HEK293 (cell line): ENCODE results near the gene HSPG2.

Experiments used
- CTCF ChIA-PET: fragments of 350-600 bp; formaldehyde crosslinking; extraction: SDS; loops from one replicate; lab custom pipeline; 2021; ENCODE audit warnings: antibody characterized with exemption; lab: Yijun Ruan, JAX
- POLR2A ChIA-PET: fragments of 300-600 bp; formaldehyde crosslinking; extraction: SDS; loops from one replicate; lab custom pipeline; 2020; ENCODE audit warnings: antibody characterized with exemption, inconsistent platforms; lab: Yijun Ruan, JAX
- H3K27ac ChIP-seq: fragments of 200-500 bp; sonication (Bioruptor generic); 2 replicates; pipeline ENCODE4 v1.5.1; 2014; ENCODE audit warnings: low read depth, low read length, control low read depth, inconsistent platforms; ENCODE audit errors: extremely low read depth
- H3K36me3 ChIP-seq, 2 experiments: fragments of 200-500 bp in 1 of 2; sonication (Bioruptor generic) in 1 of 2; 1 replicate in 1 of 2; 2 replicates in 1 of 2; pipeline ENCODE4 v1.5.1; 2014 to 2017; ENCODE audit warnings: inconsistent platforms in 2 of 2, low read length in 2 of 2; ENCODE audit not compliant: control insufficient read depth in 2 of 2, insufficient read depth in 1 of 2
- H3K4me1 ChIP-seq: fragments of 200-500 bp; sonication (Bioruptor generic); 2 replicates; pipeline ENCODE4 v1.5.1; 2014; ENCODE audit warnings: mild to moderate bottlenecking, low read length, inconsistent platforms; ENCODE audit not compliant: control insufficient read depth, insufficient read depth
- H3K4me3 ChIP-seq: 2 replicates; pipeline ENCODE4 v1.5.1; 2011; ENCODE audit warnings: low read depth, mild to moderate bottlenecking, control low read depth, low read length, moderate library complexity
- H3K9me3 ChIP-seq: fragments of 200-500 bp; sonication (Bioruptor generic); 2 replicates; pipeline ENCODE4 v1.5.1; 2014; ENCODE audit warnings: low read depth, low read length, inconsistent platforms; ENCODE audit not compliant: control insufficient read depth, insufficient read depth
- FEZF1 ChIP-seq: fragments of 450-650 bp; formaldehyde crosslinking; IDR thresholded peaks from 2 replicates; pipeline ENCODE4 v1.5.1; 2016; ENCODE audit warnings: missing biosample characterization, missing genetic modification characterization
- KLF10 ChIP-seq: fragments of 450-650 bp; IDR thresholded peaks from 2 replicates; pipeline ENCODE4 v1.5.1; 2018; ENCODE audit warnings: missing biosample characterization, mild to moderate bottlenecking, missing genetic modification characterization
- SALL2 ChIP-seq: fragments of 450-650 bp; formaldehyde crosslinking; IDR thresholded peaks from 2 replicates; pipeline ENCODE4 v1.5.0; 2017; ENCODE audit warnings: missing biosample characterization, mild to moderate bottlenecking, missing genetic modification characterization, borderline replicate concordance
- TCF7L2 ChIP-seq: IDR thresholded peaks from 2 replicates; pipeline ENCODE4 v1.6.1; 2011; ENCODE audit warnings: low read depth, mild to moderate bottlenecking, inconsistent platforms, low read length, moderate library complexity, borderline replicate concordance
- ZBTB48 ChIP-seq: fragments of 450-650 bp; formaldehyde crosslinking; IDR thresholded peaks from 2 replicates; pipeline ENCODE4 v1.5.1; 2016; ENCODE audit warnings: missing biosample characterization, missing genetic modification characterization
- ZEB2 ChIP-seq: fragments of 450-650 bp; formaldehyde crosslinking; IDR thresholded peaks from 2 replicates; pipeline ENCODE4 v1.5.1; 2016; ENCODE audit warnings: missing biosample characterization, missing genetic modification characterization
- ZNF10 ChIP-seq: fragments of 450-650 bp; formaldehyde crosslinking; IDR thresholded peaks from 2 replicates; pipeline ENCODE4 v1.5.1; 2017; ENCODE audit warnings: missing biosample characterization, missing genetic modification characterization
- ZNF155 ChIP-seq: fragments of 450-650 bp; formaldehyde crosslinking; IDR thresholded peaks from 2 replicates; pipeline ENCODE4 v1.5.1; 2016; ENCODE audit warnings: missing biosample characterization, missing genetic modification characterization
- ZNF18 ChIP-seq: fragments of 450-650 bp; formaldehyde crosslinking; IDR thresholded peaks from 2 replicates; pipeline ENCODE4 v1.5.1; 2016; ENCODE audit warnings: missing biosample characterization, missing genetic modification characterization
- ZNF214 ChIP-seq: fragments of 450-650 bp; formaldehyde crosslinking; IDR thresholded peaks from 2 replicates; pipeline ENCODE4 v1.5.1; 2017; ENCODE audit warnings: missing biosample characterization, mild to moderate bottlenecking, missing genetic modification characterization, borderline replicate concordance
- ZNF24 ChIP-seq: fragments of 450-650 bp; formaldehyde crosslinking; IDR thresholded peaks from 2 replicates; pipeline ENCODE4 v1.5.1; 2016; ENCODE audit warnings: missing biosample characterization, missing genetic modification characterization
- ZNF292 ChIP-seq: fragments of 450-650 bp; formaldehyde crosslinking; IDR thresholded peaks from 2 replicates; pipeline ENCODE4 v1.5.1; 2016; ENCODE audit warnings: low read depth, missing biosample characterization, missing genetic modification characterization, borderline replicate concordance
- ZNF311 ChIP-seq: fragments of 450-650 bp; formaldehyde crosslinking; IDR thresholded peaks from 2 replicates; pipeline ENCODE4 v1.5.1; 2017; ENCODE audit warnings: missing biosample characterization, missing genetic modification characterization, borderline replicate concordance
- ZNF354C ChIP-seq: fragments of 450-650 bp; formaldehyde crosslinking; IDR thresholded peaks from 2 replicates; pipeline ENCODE4 v1.5.1; 2016; ENCODE audit warnings: missing biosample characterization, missing genetic modification characterization, low read depth, borderline replicate concordance
- ZNF449 ChIP-seq: fragments of 450-650 bp; formaldehyde crosslinking; IDR thresholded peaks from 2 replicates; pipeline ENCODE4 v1.5.1; 2017; ENCODE audit warnings: missing biosample characterization, mild to moderate bottlenecking, missing genetic modification characterization, moderate library complexity
- ZNF548 ChIP-seq: fragments of 450-650 bp; formaldehyde crosslinking; IDR thresholded peaks from 2 replicates; pipeline ENCODE4 v1.5.1; 2016; ENCODE audit warnings: missing biosample characterization, missing genetic modification characterization
- ZNF560 ChIP-seq: fragments of 450-650 bp; formaldehyde crosslinking; IDR thresholded peaks from 2 replicates; pipeline ENCODE4 v1.5.1; 2017; ENCODE audit warnings: missing biosample characterization, missing genetic modification characterization, borderline replicate concordance
- ZNF830 ChIP-seq: fragments of 450-650 bp; IDR thresholded peaks from 2 replicates; pipeline ENCODE4 v1.5.0; 2018; ENCODE audit warnings: missing biosample characterization, missing genetic modification characterization, low read depth, mild to moderate bottlenecking, moderate library complexity
- ZSCAN18 ChIP-seq: fragments of 450-650 bp; formaldehyde crosslinking; IDR thresholded peaks from 2 replicates; pipeline ENCODE4 v1.5.1; 2016; ENCODE audit warnings: missing biosample characterization, missing genetic modification characterization
- ZSCAN5A ChIP-seq: fragments of 450-650 bp; formaldehyde crosslinking; IDR thresholded peaks from 2 replicates; pipeline ENCODE4 v1.5.1; 2016; ENCODE audit warnings: missing biosample characterization, missing genetic modification characterization
- TF ChIP-seq, protein P1 (sequence below): fragments of 450-650 bp; formaldehyde crosslinking; IDR thresholded peaks from 2 replicates; pipeline ENCODE4 v1.5.0; 2017; ENCODE audit warnings: missing biosample characterization, missing genetic modification characterization, borderline replicate concordance
- TF ChIP-seq, protein P2 (sequence below): fragments of 450-650 bp; formaldehyde crosslinking; IDR thresholded peaks from 2 replicates; pipeline ENCODE4 v1.5.1; 2017; ENCODE audit warnings: missing biosample characterization, missing genetic modification characterization

The HSPG2 gene

GRCh38 chr1:21804536-21804935 is 132.6 kb downstream of the HSPG2 start:
- TF ChIP-seq ZNF560 (no peak), FEZF1 (no peak), ZNF10 (tag by site-specific recombination) (no peak), ZSCAN5A (tag by site-specific recombination) (no peak), ZNF18 (tag by site-specific recombination) (no peak), ZSCAN18 (tag by site-specific recombination) (no peak), ZNF311 (no peak), ZNF24 (tag by site-specific recombination) (no peak), SALL2 (tag by site-specific recombination) (no peak), TCF7L2 (no peak)
- TF ChIP-seq, protein P1, sequence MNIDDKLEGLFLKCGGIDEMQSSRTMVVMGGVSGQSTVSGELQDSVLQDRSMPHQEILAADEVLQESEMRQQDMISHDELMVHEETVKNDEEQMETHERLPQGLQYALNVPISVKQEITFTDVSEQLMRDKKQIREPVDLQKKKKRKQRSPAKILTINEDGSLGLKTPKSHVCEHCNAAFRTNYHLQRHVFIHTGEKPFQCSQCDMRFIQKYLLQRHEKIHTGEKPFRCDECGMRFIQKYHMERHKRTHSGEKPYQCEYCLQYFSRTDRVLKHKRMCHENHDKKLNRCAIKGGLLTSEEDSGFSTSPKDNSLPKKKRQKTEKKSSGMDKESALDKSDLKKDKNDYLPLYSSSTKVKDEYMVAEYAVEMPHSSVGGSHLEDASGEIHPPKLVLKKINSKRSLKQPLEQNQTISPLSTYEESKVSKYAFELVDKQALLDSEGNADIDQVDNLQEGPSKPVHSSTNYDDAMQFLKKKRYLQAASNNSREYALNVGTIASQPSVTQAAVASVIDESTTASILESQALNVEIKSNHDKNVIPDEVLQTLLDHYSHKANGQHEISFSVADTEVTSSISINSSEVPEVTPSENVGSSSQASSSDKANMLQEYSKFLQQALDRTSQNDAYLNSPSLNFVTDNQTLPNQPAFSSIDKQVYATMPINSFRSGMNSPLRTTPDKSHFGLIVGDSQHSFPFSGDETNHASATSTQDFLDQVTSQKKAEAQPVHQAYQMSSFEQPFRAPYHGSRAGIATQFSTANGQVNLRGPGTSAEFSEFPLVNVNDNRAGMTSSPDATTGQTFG (tag by site-specific recombination): no peak
- TF ChIP-seq, all 188 proteins: peak for 0
- no peaks in the 10 kb centered on the region for H3K9me3 ChIP-seq
- ChIA-PET POLR2A (no interaction called here), CTCF (no interaction called here)
- H3K36me3 ChIP-seq: no peaks in the 10 kb centered on the region
- no peak overlapping the region for H3K27ac ChIP-seq
- H3K4me3 ChIP-seq: no peak overlapping the region
- H3K4me1 ChIP-seq: no peaks in the 10 kb centered on the region

GRCh38 chr1:21801100-21801499 is 136.0 kb downstream of the HSPG2 start:
- Histone ChIP-seq H3K4me3 (no peak overlapping the region), H3K9me3 (no peaks in the 10 kb centered on the region), H3K27ac (no peak overlapping the region), H3K36me3 (no peaks in the 10 kb centered on the region)
- POLR2A ChIA-PET: no interaction called here
- TF ChIP-seq ZNF24 (tag by site-specific recombination) (no peak), ZNF354C (tag by site-specific recombination) (no peak), ZNF155 (tag by site-specific recombination) (no peak), KLF10 (no peak)
- TF ChIP-seq, all 188 proteins: peak for 0
- CTCF ChIA-PET: no interaction called here
- no peaks in the 10 kb centered on the region for H3K4me1 ChIP-seq

GRCh38 chr1:21799730-21800129 is 137.4 kb downstream of the HSPG2 start:
- Histone ChIP-seq H3K9me3 (no peaks in the 10 kb centered on the region), H3K4me1 (no peaks in the 10 kb centered on the region), H3K27ac (no peak overlapping the region), H3K36me3 (no peaks in the 10 kb centered on the region), H3K4me3 (no peak overlapping the region)
- ChIA-PET CTCF (interaction anchor here (0.7 kb wide), 1 partner anchor 843 kb away, joined by 3 read pairs; no protein-coding TSS in a partner anchor), POLR2A (no interaction called here)
- TF ChIP-seq ZBTB48 (tag by site-specific recombination) (no peak), ZNF830 (no peak), ZNF292 (no peak), ZEB2 (tag by site-specific recombination) (no peak), ZNF449 (tag by site-specific recombination) (no peak), ZNF214 (tag by site-specific recombination) (no peak), ZNF548 (tag by site-specific recombination) (no peak)
- TF ChIP-seq, protein P2, sequence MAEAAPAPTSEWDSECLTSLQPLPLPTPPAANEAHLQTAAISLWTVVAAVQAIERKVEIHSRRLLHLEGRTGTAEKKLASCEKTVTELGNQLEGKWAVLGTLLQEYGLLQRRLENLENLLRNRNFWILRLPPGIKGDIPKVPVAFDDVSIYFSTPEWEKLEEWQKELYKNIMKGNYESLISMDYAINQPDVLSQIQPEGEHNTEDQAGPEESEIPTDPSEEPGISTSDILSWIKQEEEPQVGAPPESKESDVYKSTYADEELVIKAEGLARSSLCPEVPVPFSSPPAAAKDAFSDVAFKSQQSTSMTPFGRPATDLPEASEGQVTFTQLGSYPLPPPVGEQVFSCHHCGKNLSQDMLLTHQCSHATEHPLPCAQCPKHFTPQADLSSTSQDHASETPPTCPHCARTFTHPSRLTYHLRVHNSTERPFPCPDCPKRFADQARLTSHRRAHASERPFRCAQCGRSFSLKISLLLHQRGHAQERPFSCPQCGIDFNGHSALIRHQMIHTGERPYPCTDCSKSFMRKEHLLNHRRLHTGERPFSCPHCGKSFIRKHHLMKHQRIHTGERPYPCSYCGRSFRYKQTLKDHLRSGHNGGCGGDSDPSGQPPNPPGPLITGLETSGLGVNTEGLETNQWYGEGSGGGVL (tag by site-specific recombination): no peak
